GM23338 (cell line): ENCODE data around the gene P2RX7.

ENCODE experiments used
- CTCF ChIP-seq, 2 experiments: fragments of 200-600 bp in 1 of 2; sonication (generic) in 1 of 2; conservative IDR thresholded peaks; 2 replicates each; pipeline versions ENCODE4 v1.5.1 to v1.6.1; 2016 to 2017; ENCODE audit warnings: antibody characterized with exemption in 2 of 2, low read depth in 2 of 2, mild to moderate bottlenecking in 2 of 2, moderate library complexity in 1 of 2
- EZH2 ChIP-seq: fragments of 200-600 bp; sonication (generic); IDR thresholded peaks from one replicate; pipeline ENCODE4 v1.8.0; 2017; ENCODE audit warnings: antibody characterized with exemption, mild to moderate bottlenecking, low read depth; ENCODE audit not compliant: unreplicated experiment
- EZH2phosphoT487 ChIP-seq: fragments of 200-600 bp; sonication (generic); IDR thresholded peaks from one replicate; pipeline ENCODE4 v1.8.1; 2018; ENCODE audit warnings: antibody characterized with exemption; ENCODE audit not compliant: unreplicated experiment
- POLR2AphosphoS5 ChIP-seq: IDR thresholded peaks from 2 replicates; pipeline ENCODE4 v1.6.1; 2016; ENCODE audit warnings: antibody characterized with exemption, low read depth
- REST ChIP-seq: IDR thresholded peaks from one replicate; pipeline ENCODE4 v1.6.1; 2018; ENCODE audit warnings: antibody characterized with exemption; ENCODE audit not compliant: unreplicated experiment
- STAT1 ChIP-seq: IDR thresholded peaks from one replicate; pipeline ENCODE4 v1.6.1; 2016; ENCODE audit warnings: antibody characterized with exemption; ENCODE audit not compliant: unreplicated experiment
- ZNF331 ChIP-seq: fragments of 250-450 bp; sonication (Bioruptor Pico); IDR thresholded peaks from 2 replicates; pipeline ENCODE4 v1.5.0; 2020; ENCODE audit warnings: low read depth, mild to moderate bottlenecking, moderate library complexity
- TF ChIP-seq, protein P1 (sequence below): IDR thresholded peaks from 2 replicates; pipeline ENCODE4 v1.6.1; 2016; ENCODE audit warnings: antibody characterized with exemption

DNA sequence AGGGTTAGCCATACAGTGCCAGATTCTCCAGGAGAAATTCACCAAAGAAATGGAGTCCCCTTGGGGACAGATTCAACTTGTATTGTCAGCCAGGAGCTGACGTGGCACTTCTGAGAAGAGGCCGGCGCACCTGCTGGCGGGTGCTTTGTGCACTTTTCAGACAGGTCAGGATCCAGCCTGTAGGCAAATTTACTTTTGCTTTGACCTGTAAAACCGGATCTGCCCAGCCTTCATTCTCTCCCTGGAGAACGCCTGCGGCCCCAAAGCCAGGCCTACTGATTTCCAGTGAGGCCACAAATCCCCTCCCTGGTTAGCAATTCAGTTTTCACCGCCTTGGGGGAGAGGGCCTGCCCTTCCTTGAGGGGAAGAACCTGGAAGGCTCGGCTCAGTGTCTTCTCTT lies 94.6 kb downstream of the P2RX7 start:
- no peak for TF ChIP-seq REST
- no peak for TF ChIP-seq POLR2AphosphoS5
- no peak for TF ChIP-seq EZH2
- TF ChIP-seq CTCF (conservative IDR thresholded peaks at IDR 0.05; ENCODE audit: low read depth in 2 of 2): no peak
- TF ChIP-seq, protein P1, sequence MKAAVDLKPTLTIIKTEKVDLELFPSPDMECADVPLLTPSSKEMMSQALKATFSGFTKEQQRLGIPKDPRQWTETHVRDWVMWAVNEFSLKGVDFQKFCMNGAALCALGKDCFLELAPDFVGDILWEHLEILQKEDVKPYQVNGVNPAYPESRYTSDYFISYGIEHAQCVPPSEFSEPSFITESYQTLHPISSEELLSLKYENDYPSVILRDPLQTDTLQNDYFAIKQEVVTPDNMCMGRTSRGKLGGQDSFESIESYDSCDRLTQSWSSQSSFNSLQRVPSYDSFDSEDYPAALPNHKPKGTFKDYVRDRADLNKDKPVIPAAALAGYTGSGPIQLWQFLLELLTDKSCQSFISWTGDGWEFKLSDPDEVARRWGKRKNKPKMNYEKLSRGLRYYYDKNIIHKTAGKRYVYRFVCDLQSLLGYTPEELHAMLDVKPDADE: no peak
- TF ChIP-seq ZNF331 (CRISPR knock-in tag): no peak
- TF ChIP-seq EZH2phosphoT487: no peak
- TF ChIP-seq STAT1: no peak
